Neural cell (in vitro differentiated cells): ENCODE measurements around the gene DHFR. TPM values are rescaled to one million over a fixed set of nuclear protein-coding genes. Genes with fewer than 3 reads are reported as not detected.

ENCODE experiments used
- H2AFZ ChIP-seq: fragments of 200-600, 300-800 bp; sonication (generic), shearing (Covaris generic); 2 replicates; pipeline ENCODE4 v1.6.0; 2014; ENCODE audit warnings: low read depth, mild to moderate bottlenecking, antibody characterized with exemption, low read length, moderate library complexity
- H3F3A ChIP-seq: fragments of 200-600 bp; shearing (Covaris generic); 2 replicates; pipeline ENCODE4 v1.6.1; 2016; ENCODE audit warnings: mild to moderate bottlenecking, moderate library complexity, mixed read lengths, antibody characterized with exemption, low read length; ENCODE audit not compliant: insufficient read depth, poor library complexity, severe bottlenecking
- H3K27ac ChIP-seq: fragments of 200-600, 300-800 bp; sonication (generic), shearing (Covaris generic); 2 replicates; pipeline ENCODE4 v1.5.1; 2014; ENCODE audit warnings: mild to moderate bottlenecking, low read length, moderate library complexity
- H3K27me3 ChIP-seq: fragments of 300-800, 200-600 bp; sonication (generic), shearing (Covaris generic); 2 replicates; pipeline ENCODE4 v1.6.0; 2014; ENCODE audit warnings: mild to moderate bottlenecking, low read depth, low read length, moderate library complexity; ENCODE audit not compliant: insufficient read depth
- H3K36me3 ChIP-seq: fragments of 300-800, 200-600 bp; sonication (generic), shearing (Covaris generic); 2 replicates; pipeline ENCODE4 v1.5.1; 2014; ENCODE audit warnings: mild to moderate bottlenecking, antibody characterized with exemption, low read length, moderate library complexity; ENCODE audit not compliant: insufficient read depth
- H3K4me2 ChIP-seq: fragments of 300-800, 200-600 bp; sonication (generic), shearing (Covaris generic); 2 replicates; pipeline ENCODE4 v1.6.0; 2014; ENCODE audit warnings: mild to moderate bottlenecking, low read length
- H3K4me3 ChIP-seq: fragments of 300-800, 200-600 bp; sonication (generic), shearing (Covaris generic); 2 replicates; pipeline ENCODE4 v1.5.1; 2014; ENCODE audit warnings: mild to moderate bottlenecking, low read length, moderate library complexity
- H3K79me2 ChIP-seq: fragments of 200-600 bp; shearing (Covaris generic); replicated peaks from 2 replicates; pipeline ENCODE4 v1.6.0; 2014; ENCODE audit warnings: mild to moderate bottlenecking, low read length, moderate library complexity; ENCODE audit not compliant: insufficient read depth
- H3K9ac ChIP-seq: fragments of 300-800, 200-600 bp; sonication (generic), shearing (Covaris generic); 2 replicates; pipeline ENCODE4 v1.6.1; 2016; ENCODE audit warnings: mild to moderate bottlenecking, low read length, mixed read lengths
- H3K9me2 ChIP-seq: fragments of 200-600 bp; shearing (Covaris generic); 2 replicates; pipeline ENCODE4 v1.6.1; 2016; ENCODE audit warnings: mild to moderate bottlenecking, low read length, mixed read lengths; ENCODE audit not compliant: insufficient read depth
- H3K9me3 ChIP-seq: fragments of 200-600, 300-800 bp; sonication (generic), shearing (Covaris generic); 2 replicates; pipeline ENCODE4 v1.6.1; 2016; ENCODE audit warnings: mild to moderate bottlenecking, mixed run types, low read length, moderate library complexity, mixed read lengths
- H4K20me1 ChIP-seq: fragments of 200-600 bp; shearing (Covaris generic); 2 replicates; pipeline ENCODE4 v1.6.1; 2016; ENCODE audit warnings: mild to moderate bottlenecking, mixed run types; ENCODE audit not compliant: insufficient read depth
- CTCF ChIP-seq: fragments of 450-650 bp; IDR thresholded peaks from 2 replicates; pipeline ENCODE4 v1.5.1; 2014; ENCODE audit warnings: antibody characterized with exemption, mild to moderate bottlenecking, moderate library complexity; ENCODE audit not compliant: poor library complexity, severe bottlenecking
- EP300 ChIP-seq: fragments of 450-650 bp; conservative IDR thresholded peaks from 2 replicates; pipeline ENCODE4 v1.6.1; 2014; ENCODE audit warnings: antibody characterized with exemption, mild to moderate bottlenecking, moderate library complexity; ENCODE audit not compliant: poor library complexity, severe bottlenecking
- EZH2 ChIP-seq: fragments of 200-600, 300-800 bp; shearing (Covaris generic), sonication (generic); IDR thresholded peaks from 2 replicates; pipeline ENCODE4 v1.6.1; 2014; ENCODE audit warnings: antibody characterized with exemption, low read length, borderline replicate concordance, mild to moderate bottlenecking; ENCODE audit not compliant: insufficient read depth, poor library complexity, severe bottlenecking
- MXI1 ChIP-seq: fragments of 450-650 bp; conservative IDR thresholded peaks from 2 replicates; pipeline ENCODE4 v1.6.1; 2014; ENCODE audit warnings: antibody characterized with exemption, mild to moderate bottlenecking; ENCODE audit not compliant: poor library complexity, severe bottlenecking
- POLR2AphosphoS5 ChIP-seq: IDR thresholded peaks from 2 replicates; pipeline ENCODE4 v1.6.1; 2012
- RAD21 ChIP-seq: fragments of 450-650 bp; conservative IDR thresholded peaks from 2 replicates; pipeline ENCODE4 v1.6.1; 2014; ENCODE audit warnings: antibody characterized with exemption, mild to moderate bottlenecking, moderate library complexity
- REST ChIP-seq: IDR thresholded peaks from 2 replicates; pipeline ENCODE4 v1.6.1; 2012; ENCODE audit warnings: borderline replicate concordance
- SMC3 ChIP-seq: fragments of 450-650 bp; conservative IDR thresholded peaks from 2 replicates; pipeline ENCODE4 v1.6.1; 2014; ENCODE audit warnings: antibody characterized with exemption, mild to moderate bottlenecking, moderate library complexity; ENCODE audit not compliant: poor library complexity
- TAF1 ChIP-seq: IDR thresholded peaks from 2 replicates; pipeline ENCODE4 v1.6.1; 2012; ENCODE audit warnings: low read depth
- polyA plus RNA-seq: library from polyadenylated mRNA; depleted of rRNA; stranded (reverse); fragments of >200 nt; gene quantifications from 2 replicates; pipeline ENCODE4 v1.2.3, GENCODE V29; 2014

DHFR gene
- polyA plus RNA-seq, 1 donor from 2014 or later = 21.2 TPM

- H3K27me3 ChIP-seq = no peaks in the 10 kb centered on the region
- no peak overlapping the region for H2AFZ ChIP-seq
- H3K27ac ChIP-seq = no peak overlapping the region
- H3F3A ChIP-seq = no peaks in the 10 kb centered on the region
- no peaks in the 10 kb centered on the region for H4K20me1 ChIP-seq
- peak overlapping the region; percentile 94 for H3K4me2 ChIP-seq
- H3K79me2 ChIP-seq = peaks cover 23% of the 10 kb centered on the region
- H3K9ac ChIP-seq = peak overlapping the region; percentile 12
- H3K9me3 ChIP-seq = no peaks in the 10 kb centered on the region
- H3K9me2 ChIP-seq = no peaks in the 10 kb centered on the region
- H3K36me3 ChIP-seq = no peaks in the 10 kb centered on the region
- peak overlapping the region; percentile 87 for H3K4me3 ChIP-seq
- TF ChIP-seq SMC3 = no peak
- TF ChIP-seq RAD21 = no peak
- no peak for TF ChIP-seq TAF1
- no peak for TF ChIP-seq POLR2AphosphoS5
- no peak for TF ChIP-seq MXI1
- TF ChIP-seq EP300 = no peak
- no peak for TF ChIP-seq CTCF
- TF ChIP-seq REST = no peak
- TF ChIP-seq EZH2 = no peak
These were observed 761 bp downstream of the DHFR start for GRCh38 chr5:80654054-80654390.

GRCh38 chr5:80653502-80653901 lies 1.3 kb downstream of the DHFR start:
- Histone ChIP-seq H3K9me2 (no peaks in the 10 kb centered on the region), H3K4me3 (peak overlapping the region; percentile 87), H3K36me3 (no peaks in the 10 kb centered on the region), H3F3A (no peaks in the 10 kb centered on the region), H3K79me2 (peaks cover 23% of the 10 kb centered on the region), H4K20me1 (no peaks in the 10 kb centered on the region), H3K27me3 (no peaks in the 10 kb centered on the region), H2AFZ (no peak overlapping the region), H3K9ac (peak overlapping the region; percentile 12), H3K4me2 (peak overlapping the region; percentile 94), H3K27ac (no peak overlapping the region), H3K9me3 (no peaks in the 10 kb centered on the region)
- no peak for TF ChIP-seq REST
- no peak for TF ChIP-seq EP300
- no peak for TF ChIP-seq RAD21
- TF ChIP-seq EZH2 = no peak
- TF ChIP-seq CTCF = no peak
- no peak for TF ChIP-seq POLR2AphosphoS5
- TF ChIP-seq TAF1 = no peak
- no peak for TF ChIP-seq SMC3
- no peak for TF ChIP-seq MXI1
